Erythroblast (primary cell): ENCODE measurements around the gene MAP3K20.
"Not testable (repeated sequence)": the region's sequence is repeated elsewhere in the genome, so short reads cannot be mapped to it uniquely, and the experiment has no call there.

Source experiments
- DNase-seq, 2 experiments: peaks; one replicate each; lab custom pipeline; 2025; lab: John Stamatoyannopoulos, UW
- GATA1 ChIP-seq: IDR thresholded peaks from 2 replicates; pipeline ENCODE4 v1.6.1; 2011; ENCODE audit warnings: low read depth, mild to moderate bottlenecking, control low read depth, low read length, moderate library complexity
- POLR2A ChIP-seq: IDR thresholded peaks from 2 replicates; pipeline ENCODE4 v1.6.1; 2011; ENCODE audit warnings: mild to moderate bottlenecking, low read length

The MAP3K20 gene

DNA sequence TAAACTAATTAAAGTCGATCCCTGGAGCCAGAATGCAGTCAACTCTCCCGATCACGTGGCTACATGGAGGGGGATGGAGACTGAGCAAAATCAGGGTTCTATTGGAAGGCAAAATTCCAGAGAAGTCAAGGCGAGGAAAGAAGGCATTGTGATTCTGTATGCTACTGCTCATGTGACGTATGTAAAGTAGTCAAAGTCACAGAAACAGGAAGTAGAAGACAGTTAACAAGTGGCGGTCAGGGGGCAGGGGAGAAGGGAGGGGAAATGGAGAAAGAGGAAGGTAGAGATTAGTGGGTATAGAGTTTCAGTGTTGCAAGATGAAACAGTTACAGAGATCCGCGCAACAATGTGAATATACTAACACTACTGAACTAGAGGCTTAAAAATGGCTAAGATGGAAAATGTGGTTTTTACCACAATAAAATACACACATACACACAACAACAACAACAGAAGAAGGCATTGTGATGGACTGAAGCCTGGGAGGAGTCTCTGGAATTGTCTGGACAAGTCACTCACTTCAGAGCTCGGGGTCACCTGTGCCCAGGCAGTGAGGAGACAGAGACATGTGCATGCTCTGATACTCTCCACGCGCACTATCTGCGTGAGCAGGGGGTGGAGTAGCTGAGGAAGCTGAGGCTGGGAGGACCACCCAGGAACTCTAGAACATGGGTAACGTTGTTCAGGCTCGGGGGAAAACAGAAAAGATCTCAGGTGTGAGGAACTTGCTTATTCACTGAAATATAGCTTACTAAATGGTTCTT, 189.1 kb downstream of the MAP3K20 start:
- DNase-seq = no peak
- TF ChIP-seq GATA1 = no peak
- no peak for TF ChIP-seq POLR2A

DNA sequence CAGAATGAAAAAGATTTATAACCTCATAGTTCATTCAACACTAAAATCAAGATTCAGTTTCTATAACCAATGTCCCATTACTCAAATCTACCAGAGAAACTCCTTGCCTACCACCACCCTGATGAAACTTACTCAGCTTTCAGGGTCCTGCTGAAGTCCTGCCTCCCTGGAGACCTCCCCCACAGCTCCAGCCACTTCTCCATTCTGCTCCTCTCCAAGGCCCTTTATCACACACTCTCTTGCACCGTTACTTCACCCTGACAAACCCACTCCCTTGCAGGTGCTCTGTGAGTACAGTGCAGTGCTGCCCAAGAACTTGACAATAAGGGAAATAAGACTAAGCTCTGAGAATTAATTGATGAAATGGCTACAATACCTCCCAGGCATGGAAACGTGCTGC, 195.5 kb downstream of the MAP3K20 start:
- DNase-seq = no peak
- TF ChIP-seq POLR2A = no peak
- no peak for TF ChIP-seq GATA1

DNA sequence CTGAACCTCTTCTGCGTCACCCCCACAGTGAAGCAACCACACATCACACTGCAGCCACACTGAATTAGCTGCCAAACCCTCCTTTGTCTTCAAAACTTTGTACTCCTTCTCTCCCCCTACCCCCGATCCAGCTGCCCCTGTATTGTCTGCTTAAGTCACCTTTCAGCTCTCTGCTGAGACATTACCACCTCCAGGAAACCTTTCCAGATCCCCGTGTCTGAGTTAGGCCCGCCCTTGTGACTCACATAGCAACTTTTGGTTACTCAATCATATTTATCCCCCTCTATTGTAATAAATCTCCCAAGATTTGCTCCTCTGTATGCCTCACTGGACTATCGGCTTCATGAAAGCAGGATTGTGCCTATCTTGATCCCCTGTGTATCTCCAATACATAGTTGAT, 196.2 kb downstream of the MAP3K20 start:
- no peak for DNase-seq
- TF ChIP-seq GATA1 (no peak), POLR2A (no peak)

DNA sequence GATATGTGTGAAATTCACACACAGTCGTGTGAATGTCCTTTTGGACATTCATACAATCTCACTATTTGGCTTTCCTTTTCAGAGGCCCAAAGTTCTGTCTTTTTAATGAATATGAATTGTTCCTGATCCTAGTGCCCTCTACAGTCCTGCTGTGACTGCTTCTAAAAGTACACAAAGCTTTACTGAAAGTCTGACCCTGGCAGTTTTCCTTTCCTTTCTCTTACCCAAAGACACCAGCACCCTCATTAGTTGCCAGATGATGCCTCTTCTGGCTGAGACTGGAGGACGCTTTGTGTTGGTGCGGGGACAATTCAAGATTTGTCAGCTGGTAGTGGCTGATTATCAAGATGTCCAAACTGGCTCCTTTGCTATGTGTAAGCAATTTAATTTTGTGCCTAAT, 197.2 kb downstream of the MAP3K20 start:
- DNase-seq = no peak
- TF ChIP-seq POLR2A = no peak
- no peak for TF ChIP-seq GATA1

DNA sequence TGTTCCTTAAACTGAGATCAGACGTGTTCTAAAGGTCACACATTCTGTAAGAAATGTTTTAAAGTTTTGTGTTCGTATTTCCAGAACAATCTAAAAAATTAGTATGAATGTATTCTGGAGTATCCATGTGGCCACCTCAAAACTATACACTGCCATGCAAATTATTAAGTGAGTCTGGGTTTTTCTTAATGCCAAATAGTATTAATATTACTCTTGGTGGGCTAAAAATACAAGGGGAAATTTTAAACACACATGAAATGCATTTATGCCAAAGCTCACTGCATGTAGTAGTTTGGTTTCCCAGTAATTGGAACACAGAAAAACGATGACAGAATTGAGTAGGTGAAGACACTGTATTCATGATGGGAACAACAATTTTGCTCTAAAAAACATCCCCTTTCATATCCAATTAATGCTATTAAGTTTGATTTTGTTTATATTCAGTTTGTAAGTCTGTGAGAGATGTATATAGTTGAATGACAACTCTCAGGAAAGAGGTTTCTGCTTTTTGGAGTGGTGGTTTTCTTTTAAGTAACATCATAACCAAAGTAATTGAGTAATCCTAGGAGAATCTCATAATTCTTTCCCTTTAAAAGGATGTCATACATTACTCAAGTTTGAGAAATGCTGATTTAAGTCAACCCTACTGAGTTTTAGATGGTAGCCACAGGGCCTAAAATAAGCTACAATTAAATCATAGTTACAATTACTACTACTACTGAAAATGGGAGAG, 203.3 kb downstream of the MAP3K20 start:
- no peak for DNase-seq
- no peak for TF ChIP-seq POLR2A
- no peak for TF ChIP-seq GATA1

DNA sequence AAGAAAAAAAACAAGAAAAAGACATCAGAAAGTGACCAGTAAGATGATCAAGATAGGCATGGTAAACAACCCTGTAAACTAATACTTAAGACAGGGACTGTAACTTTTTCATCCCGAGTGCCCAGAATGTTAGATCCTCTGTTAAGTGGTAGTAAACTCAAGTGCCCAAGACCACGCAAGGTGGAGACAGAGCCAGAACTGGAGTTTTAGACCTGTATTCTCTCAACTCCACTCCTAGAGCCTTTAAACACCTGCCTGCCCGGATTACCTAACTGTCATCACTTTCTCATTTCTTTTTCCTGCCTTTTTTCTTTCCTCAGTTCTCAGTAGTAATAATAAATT, 203.9 kb downstream of the MAP3K20 start:
- TF ChIP-seq POLR2A = no peak
- no peak for DNase-seq

DNA sequence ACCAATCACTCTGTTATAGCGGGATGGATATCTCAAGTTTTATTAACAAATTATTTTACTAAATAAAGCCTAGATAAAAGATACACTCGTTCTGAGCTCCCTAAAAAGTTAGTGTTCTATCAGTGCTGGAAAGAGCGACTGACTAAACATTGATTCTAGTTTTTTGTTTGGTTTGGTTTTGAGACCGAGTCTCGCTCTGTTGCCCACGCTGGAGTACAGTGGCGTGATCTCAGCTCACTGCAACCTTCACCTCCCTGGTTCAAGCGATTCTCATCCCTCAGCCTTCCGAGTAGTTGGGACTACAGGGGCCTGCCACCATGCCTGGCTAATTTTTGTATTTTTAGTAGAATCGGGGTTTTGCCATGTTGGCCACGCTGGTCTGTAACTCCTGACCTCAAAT, 205.2 kb downstream of the MAP3K20 start:
- DNase-seq = no peak
- TF ChIP-seq GATA1 (no peak), POLR2A (no peak)

DNA sequence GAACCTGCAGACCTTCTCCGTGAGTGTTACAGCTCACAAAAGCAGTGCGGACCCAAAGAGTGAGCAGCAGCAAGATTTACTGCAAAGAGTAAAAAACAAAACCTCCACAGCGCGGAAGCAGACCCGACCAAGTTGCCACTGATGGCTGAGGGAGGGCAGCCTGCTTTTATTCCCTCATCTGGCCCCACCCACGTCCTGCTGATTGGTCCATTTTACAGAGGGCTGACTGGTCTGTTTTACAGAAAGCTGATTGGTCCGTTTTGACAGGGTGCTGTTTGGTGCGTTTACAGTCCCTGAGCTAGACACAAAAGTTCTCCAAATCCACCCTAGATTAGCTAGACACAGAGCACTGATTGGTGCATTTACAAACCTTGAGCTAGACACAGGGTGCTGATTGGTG, 206.3 kb downstream of the MAP3K20 start:
- DNase-seq = not testable (repeated sequence)

DNA sequence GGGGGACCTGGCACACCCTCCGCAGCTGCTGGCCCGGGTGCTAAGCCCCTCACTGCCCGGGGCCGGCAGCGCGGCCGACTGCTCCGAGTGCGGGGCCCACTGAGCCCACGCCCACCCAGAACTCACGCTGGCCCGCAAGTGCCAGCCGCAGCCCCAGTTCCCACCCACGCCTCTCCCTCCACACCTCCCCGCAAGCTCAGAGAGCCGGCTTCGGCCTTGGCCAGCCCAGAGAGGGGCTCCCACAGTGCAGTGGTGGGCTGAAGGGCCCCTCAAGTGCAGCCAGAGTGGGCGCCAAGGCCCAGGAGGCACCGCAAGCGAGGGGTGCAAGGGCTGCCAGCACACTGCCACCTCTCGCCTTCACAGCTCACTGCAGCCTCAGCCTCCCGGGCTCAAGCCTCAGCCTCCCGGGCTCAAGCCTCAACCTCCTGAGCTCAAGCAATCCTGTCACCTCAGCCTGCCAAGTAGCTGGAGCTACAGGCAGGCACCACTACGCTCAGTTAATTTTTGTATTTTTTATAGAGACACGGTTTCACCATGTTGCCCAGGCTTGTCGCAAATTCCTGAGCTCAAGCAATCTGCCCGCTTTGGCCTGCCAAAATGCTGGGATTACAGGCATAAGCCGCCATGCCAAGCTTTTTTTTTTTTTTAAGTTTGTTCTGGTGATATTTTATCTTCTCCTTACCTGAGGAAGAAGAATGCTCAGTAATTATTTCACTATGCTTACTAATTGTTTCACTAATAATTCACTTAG, 207.3 kb downstream of the MAP3K20 start:
- TF ChIP-seq GATA1 (no peak), POLR2A (no peak)
- DNase-seq = no peak

DNA sequence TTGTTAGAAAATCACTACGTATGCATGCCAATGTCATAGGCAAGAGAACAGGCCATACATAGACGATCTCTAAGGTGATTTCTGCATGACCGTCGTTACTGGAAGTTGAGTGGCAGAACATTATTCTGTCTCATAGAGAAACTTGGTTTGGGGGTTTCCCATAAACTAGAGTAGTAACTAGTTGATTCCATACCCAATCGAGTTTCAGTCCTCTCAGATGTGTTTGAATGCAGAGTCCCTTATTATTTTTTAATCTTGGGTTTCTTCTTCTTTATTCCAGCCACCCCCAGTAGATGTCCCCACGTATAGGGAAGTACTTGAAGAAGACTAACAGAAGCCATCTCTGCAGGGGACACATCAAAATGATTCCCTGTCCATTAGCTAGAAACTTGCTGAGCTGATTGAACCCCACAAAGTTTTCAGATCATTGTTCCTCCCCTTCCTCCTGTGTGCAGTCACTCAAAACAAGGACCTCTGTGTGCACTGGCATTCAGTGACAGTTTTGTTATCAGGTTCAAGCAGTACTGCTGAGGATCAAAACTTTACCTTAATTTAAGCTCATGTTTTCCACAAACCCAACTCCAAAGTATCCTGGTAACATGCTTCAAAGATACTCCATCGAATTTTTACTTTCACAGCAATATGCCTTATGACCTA, 210.6 kb downstream of the MAP3K20 start:
- TF ChIP-seq POLR2A (no peak), GATA1 (no peak)
- DNase-seq = no peak

DNA sequence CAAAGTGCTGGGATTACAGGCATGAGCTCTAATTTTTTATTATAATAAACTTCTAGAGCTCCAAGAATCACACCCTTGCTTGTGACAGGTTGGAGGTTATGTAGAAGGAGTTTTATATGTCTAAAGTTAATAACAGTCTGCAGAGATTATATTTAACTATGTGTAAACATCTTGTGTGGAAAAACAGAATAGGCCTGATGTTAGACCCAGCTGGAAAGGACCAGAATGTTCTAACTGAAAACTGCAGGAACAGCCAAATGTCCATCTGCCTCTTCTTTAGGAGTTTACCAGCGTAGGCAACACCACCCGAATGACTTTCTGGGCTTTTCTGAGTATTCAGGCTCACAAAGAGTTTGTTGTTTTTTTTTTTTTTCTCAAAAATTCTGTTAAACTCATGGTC, 211.9 kb downstream of the MAP3K20 start:
- no peak for TF ChIP-seq POLR2A
- DNase-seq = no peak

DNA sequence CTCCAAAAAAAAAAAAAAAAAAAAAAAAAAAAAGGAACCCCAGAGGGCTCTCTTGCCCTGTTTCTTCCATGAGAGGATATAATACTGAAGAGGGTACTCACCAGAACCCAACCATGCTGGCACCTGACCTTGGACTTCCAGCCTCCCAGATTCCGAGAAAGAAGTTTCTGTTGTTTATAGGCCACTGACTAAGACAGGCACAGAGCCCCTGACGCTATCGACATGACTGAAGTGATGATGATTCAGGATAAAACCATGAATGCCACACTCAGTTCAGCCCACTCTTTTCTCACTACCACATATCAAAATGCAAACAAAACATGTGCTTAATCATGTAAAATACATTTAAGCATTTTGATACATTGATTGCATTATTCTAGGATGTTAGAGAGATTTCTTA, 212.9 kb downstream of the MAP3K20 start:
- TF ChIP-seq GATA1 = no peak
- no peak for DNase-seq

DNA sequence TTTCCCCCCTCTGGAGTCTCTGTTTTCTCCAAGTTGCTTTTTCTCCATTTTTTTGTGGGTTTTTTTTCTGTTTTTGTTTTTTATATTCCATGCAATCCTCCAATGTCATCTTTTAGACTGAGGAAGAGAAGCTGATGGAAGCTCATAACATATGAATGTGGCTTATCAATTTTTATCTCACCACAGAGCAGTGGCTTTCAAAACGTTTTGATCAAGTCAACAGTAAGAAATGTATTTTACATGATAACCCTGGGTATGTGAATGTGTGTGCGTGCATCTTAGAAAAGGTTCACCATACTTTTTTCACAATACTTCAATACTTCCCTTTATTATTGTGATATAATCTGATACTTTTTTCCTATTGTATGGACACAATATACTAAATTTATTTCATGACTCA, 214.4 kb downstream of the MAP3K20 start:
- DNase-seq = no peak
- no peak for TF ChIP-seq POLR2A
- TF ChIP-seq GATA1 = no peak

DNA sequence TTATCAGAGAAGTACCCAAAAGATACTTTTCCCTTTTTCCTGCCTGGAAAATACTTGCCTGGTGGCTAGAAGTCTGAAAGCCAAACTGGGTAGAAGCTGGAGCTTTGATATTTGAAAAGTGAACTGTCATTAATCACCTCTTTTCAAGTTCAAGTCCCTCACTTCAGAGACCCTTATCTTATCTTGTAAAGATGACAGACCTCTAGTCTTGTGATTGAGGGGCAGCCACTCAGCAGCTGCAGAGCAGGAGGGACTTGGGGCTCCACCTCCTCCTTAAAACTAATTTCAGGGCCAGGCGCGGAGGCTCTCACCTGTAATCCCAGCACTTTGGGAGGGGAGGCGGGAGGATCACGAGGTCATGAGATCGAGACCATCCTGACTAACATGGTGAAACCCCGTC, 214.9 kb downstream of the MAP3K20 start:
- TF ChIP-seq GATA1 = no peak
- TF ChIP-seq POLR2A = no peak
- peak in 1 of 2 experiments; percentile 29 for DNase-seq

DNA sequence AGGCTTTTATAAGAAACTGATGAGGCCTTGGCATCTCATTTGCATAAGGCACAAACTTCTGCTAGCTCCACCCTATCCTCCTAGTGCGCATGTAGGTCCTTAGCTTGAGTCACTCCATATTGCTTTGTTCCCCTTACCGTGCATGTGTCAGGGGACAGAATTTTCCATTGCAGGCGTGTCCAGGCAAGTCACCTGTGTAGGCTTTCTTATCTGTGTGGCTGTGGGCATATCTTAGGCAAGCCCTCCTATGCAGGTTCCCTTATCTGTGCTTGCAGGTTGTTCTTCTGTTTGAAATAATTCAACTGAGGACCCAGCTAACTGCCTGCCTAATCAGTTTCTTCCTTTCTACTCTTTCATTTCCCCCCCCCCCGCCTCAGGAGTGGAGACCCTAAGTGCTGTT, 215.8 kb downstream of the MAP3K20 start:
- peak in 1 of 2 experiments; percentile 32 for DNase-seq
- TF ChIP-seq GATA1 (no peak), POLR2A (no peak)
